ENCODE data around the gene NELL1. TPM values are rescaled to one million over a fixed set of nuclear protein-coding genes. Genes with fewer than 3 reads are reported as not detected.

The NELL1 gene
- total and polyA plus RNA-seq, 2 experiments from 2014 or later: 1.6 TPM; not detected in 1

- no peak overlapping the region for H3K4me3 Mint-ChIP-seq
- Histone ChIP-seq H2AFZ (no peak overlapping the region), H3K79me2 (replicated peaks; ENCODE audit: insufficient read depth) (no peaks in the 10 kb centered on the region), H3K9me2 (ENCODE audit: insufficient read depth) (no peaks in the 10 kb centered on the region), H3K4me3 (no peak overlapping the region), H3K27ac (ENCODE audit: low read depth) (no peak overlapping the region), H3K4me1 (ENCODE audit: insufficient read depth) (no peaks in the 10 kb centered on the region), H3K4me2 (no peak overlapping the region), H3K27me3 (ENCODE audit: insufficient read depth) (no peaks in the 10 kb centered on the region), H3K36me3 (ENCODE audit: insufficient read depth) (no peaks in the 10 kb centered on the region), H4K20me1 (replicated peaks; ENCODE audit: insufficient read depth) (no peaks in the 10 kb centered on the region), H3F3A (replicated peaks; ENCODE audit: low read depth) (no peaks in the 10 kb centered on the region)
- no peaks in the 10 kb centered on the region for H3K4me1 Mint-ChIP-seq
- ATAC-seq (peak; percentile 97), DNase-seq (ENCODE audit: low spot score) (peak; percentile 90)
- TF ChIP-seq, protein P1, sequence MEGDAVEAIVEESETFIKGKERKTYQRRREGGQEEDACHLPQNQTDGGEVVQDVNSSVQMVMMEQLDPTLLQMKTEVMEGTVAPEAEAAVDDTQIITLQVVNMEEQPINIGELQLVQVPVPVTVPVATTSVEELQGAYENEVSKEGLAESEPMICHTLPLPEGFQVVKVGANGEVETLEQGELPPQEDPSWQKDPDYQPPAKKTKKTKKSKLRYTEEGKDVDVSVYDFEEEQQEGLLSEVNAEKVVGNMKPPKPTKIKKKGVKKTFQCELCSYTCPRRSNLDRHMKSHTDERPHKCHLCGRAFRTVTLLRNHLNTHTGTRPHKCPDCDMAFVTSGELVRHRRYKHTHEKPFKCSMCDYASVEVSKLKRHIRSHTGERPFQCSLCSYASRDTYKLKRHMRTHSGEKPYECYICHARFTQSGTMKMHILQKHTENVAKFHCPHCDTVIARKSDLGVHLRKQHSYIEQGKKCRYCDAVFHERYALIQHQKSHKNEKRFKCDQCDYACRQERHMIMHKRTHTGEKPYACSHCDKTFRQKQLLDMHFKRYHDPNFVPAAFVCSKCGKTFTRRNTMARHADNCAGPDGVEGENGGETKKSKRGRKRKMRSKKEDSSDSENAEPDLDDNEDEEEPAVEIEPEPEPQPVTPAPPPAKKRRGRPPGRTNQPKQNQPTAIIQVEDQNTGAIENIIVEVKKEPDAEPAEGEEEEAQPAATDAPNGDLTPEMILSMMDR (conservative IDR thresholded peaks at IDR 0.05; ENCODE audit: low read depth in 2 of 2): peak; percentile 81 to 95
- TF ChIP-seq EZH2phosphoT487 (IDR thresholded peaks at IDR 0.05; ENCODE audit: unreplicated experiment): no peak
- no peak overlapping the region for H3K27ac Mint-ChIP-seq
- no peaks in the 10 kb centered on the region for H3K36me3 Mint-ChIP-seq (ENCODE audit: low read depth)
- no peaks in the 10 kb centered on the region for H3K9me3 Mint-ChIP-seq
- peaks cover 1% of the 10 kb centered on the region for H3K27me3 Mint-ChIP-seq (ENCODE audit: insufficient read depth, low read depth, poor library complexity)
Measured at GRCh38 chr11:21511835-21512440, 842.6 kb downstream of the NELL1 start.

DNA sequence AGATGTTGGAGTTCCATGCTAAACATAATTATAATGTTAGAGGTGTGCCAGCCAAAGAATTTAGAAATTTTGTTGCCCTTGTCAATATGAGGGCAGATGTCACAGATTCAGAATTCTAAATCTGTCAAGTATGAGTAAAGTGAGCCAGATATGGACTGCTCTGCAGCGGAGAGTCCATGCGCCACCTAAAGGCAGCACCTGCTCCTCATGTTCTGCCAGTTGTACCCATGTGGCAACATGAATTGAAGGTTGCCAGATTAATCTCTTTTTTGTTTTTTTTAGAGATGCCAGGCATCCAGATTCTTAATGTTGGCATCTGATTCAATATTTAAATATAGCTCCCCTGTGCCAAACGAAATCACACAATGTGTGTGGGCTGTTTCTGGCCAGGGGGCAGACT lies 844.9 kb downstream of the NELL1 start:
- Histone ChIP-seq H3K79me2 (replicated peaks; ENCODE audit: insufficient read depth) (no peaks in the 10 kb centered on the region), H3K4me1 (ENCODE audit: insufficient read depth) (no peaks in the 10 kb centered on the region), H3K9me2 (ENCODE audit: insufficient read depth) (no peaks in the 10 kb centered on the region), H3K4me3 (no peak overlapping the region), H3K27ac (ENCODE audit: low read depth) (no peak overlapping the region), H3K27me3 (ENCODE audit: insufficient read depth) (no peaks in the 10 kb centered on the region), H4K20me1 (replicated peaks; ENCODE audit: insufficient read depth) (no peaks in the 10 kb centered on the region), H3K36me3 (ENCODE audit: insufficient read depth) (no peaks in the 10 kb centered on the region), H3F3A (replicated peaks; ENCODE audit: low read depth) (no peaks in the 10 kb centered on the region), H2AFZ (no peak overlapping the region), H3K4me2 (no peak overlapping the region)
- Mint-ChIP-seq H3K4me3 (no peak overlapping the region), H3K27ac (no peak overlapping the region), H3K4me1 (no peaks in the 10 kb centered on the region), H3K9me3 (no peaks in the 10 kb centered on the region), H3K27me3 (ENCODE audit: insufficient read depth, low read depth, poor library complexity) (peaks cover 1% of the 10 kb centered on the region), H3K36me3 (ENCODE audit: low read depth) (no peaks in the 10 kb centered on the region)
- TF ChIP-seq REST (IDR thresholded peaks at IDR 0.05; ENCODE audit: unreplicated experiment): no peak
- TF ChIP-seq, protein P1 (conservative IDR thresholded peaks at IDR 0.05; ENCODE audit: low read depth in 2 of 2): peak; percentile 79 to 81
- peak; percentile 36 for DNase-seq (ENCODE audit: low spot score)
- peak; percentile 66 for ATAC-seq

Measured in GM23338 (cell line).